GM18870 (cell line): ENCODE results near the gene PRR5L.

Experiments
- ATAC-seq: cut with Tn5 transposase; IDR thresholded peaks from one replicate; pipeline ENCODE4 v1.9.1; 2021; ENCODE audit warnings: moderate library complexity; ENCODE audit not compliant: unreplicated experiment

PRR5L gene

GRCh38 chr11:36431429-36432092 is 135.5 kb downstream of the PRR5L start:
- no peak for ATAC-seq

DNA sequence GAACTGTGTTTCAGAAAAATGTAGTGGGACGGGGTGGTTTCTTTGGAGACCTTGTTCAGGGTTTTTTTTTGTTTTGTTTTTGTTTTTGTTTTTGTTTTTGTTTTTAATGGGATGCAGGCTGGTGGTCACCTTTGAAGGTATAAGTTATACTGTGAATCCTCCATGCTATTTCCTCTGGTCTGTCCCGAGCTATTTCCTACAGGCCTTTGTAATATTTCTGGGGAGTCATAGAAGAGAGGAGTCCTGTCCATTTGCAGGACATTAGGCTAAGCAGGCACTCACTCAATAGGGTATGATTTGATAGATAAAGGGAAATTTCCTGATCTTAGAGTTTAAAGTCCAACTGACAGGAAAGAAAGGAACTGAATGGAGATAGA is 136.0 kb downstream of the PRR5L start:
- ATAC-seq = no peak

- no peak for ATAC-seq
Observed at GRCh38 chr11:36432738-36433137, 136.7 kb downstream of the PRR5L start.

DNA sequence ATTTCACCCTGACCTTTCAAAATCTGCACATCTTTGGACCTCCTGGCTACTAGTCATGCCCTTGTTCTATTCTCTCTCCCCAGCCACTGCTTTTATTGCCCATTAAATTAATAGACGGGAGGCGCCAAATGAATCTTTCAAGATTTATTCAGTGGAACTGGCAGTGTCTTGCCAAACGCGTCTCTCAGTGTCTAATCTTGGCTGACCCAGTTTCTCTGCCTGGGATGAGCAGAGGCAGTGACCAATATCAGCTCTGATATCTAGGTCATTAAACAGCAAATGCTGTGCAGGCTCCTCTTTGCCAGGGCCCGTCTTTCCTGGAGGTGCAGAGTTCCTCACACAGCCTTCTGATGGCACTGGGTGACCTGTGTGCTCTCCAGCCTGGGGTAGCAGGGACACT is 140.0 kb downstream of the PRR5L start:
- ATAC-seq = no peak

- ATAC-seq = no peak
Observed at GRCh38 chr11:36436589-36436988, 140.5 kb downstream of the PRR5L start.

DNA sequence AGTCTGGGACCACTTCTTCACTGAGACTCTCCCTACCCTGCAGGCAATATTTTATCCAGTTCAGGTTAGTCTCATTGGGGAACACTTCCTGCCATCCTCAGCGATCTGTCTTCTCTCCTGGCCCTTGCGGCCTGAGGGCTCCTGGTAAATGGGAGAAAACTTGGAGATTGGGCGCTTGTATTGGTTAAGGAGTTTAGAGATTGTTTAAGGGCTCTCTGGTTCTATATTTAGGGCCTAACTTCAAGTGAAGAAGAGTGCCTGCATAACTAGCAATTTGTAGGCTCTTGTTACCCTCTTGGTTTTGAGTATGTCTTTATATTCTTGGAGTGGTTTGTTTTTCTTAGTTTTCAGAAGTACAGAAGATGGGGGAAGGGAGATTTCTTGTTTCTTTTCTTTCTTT is 141.3 kb downstream of the PRR5L start:
- no peak for ATAC-seq

- no peak for ATAC-seq
Observed at GRCh38 chr11:36438126-36438525, 142.0 kb downstream of the PRR5L start.

DNA sequence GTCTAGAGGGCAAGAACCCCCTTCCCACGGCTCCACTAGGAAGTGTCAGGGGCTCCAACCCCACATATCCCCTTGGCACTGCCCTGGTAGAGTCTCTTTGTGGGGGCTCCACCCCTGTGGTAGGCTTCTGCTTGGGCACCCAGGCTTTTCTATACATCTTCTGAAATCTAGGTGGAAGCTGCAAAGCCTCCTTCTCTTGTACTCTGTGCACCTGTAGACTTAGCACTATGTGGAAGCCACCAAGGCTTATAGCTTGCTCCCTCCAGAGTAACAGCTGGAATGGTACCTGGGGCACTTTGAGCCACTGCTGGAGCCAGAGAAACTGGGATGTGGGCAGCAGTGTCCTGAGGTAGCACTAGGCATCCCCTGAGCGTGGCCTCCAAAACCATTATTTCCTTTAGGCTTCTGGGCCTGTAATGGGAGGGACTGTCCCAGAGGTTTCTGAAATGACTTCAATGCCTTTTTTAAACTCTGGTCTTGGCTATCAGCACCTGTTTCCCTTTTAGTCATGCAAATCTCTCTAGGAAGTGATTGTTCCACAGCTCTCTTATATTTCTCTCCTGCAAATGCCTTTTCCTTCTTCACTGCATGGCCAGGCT is 145.6 kb downstream of the PRR5L start:
- peak; percentile 98 for ATAC-seq

DNA sequence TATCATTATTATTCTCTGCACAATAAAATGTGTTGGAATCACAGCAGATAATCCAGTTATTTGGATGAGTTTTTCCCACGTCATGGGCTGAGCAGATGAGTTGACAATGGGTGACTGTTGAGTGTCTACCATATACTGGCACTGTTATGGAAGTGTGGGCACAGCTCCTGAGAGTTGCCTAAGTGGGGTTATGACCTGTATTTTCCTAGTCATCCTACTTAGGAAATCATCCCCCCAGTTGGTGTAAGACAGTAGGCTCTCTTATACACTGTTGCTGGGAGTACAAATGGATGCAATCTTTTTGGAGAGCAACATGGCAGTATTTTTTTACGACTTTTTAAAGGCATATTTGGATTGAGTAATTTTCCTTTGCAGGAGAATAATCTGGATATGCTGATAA is 147.6 kb downstream of the PRR5L start:
- ATAC-seq = no peak

DNA sequence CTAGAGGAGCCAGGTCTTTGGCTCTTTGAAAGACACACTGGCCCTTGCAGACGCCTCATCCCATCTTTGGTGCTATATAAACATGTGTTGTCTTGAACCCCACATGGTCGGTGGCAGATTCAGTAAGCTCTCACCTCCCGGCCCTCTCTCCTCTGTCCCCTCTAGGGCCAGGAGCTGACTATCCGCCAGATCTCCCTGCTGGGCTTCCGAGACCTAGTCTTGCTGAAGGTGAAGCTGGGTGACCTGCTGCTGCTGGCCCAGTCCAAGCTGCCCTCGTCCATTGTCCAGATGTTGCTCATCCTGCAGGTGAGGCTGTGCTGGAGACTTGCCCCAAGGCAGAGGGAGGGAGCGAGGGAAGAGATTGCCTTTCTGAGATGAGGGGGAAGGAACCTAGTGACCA is 150.0 kb downstream of the PRR5L start:
- ATAC-seq = no peak

DNA sequence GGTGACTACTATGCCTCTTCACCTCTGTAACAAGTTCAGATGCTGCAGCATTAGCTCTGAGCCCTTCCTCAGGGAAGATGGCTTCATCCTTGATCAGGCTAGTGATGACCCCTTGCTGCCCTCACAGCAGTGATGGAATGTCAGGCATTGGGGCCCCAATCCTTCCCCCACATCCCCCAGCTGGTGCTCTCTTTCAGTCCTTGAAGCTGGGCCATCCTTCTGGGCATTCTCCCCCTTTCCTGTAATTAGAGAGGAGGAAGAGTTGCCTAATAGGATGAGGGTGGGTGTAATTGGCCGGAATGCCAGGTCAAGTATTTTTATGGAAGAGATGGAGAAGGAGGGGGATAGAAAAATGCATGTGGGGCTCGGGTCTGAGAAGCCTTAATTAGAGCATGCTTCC is 151.4 kb downstream of the PRR5L start:
- ATAC-seq = no peak

GRCh38 chr11:36447947-36448346 is 151.9 kb downstream of the PRR5L start:
- no peak for ATAC-seq

GRCh38 chr11:36449561-36450096 is 153.5 kb downstream of the PRR5L start:
- ATAC-seq = no peak

- peak; percentile 59 for ATAC-seq
Observed at GRCh38 chr11:36450110-36450572, 154.1 kb downstream of the PRR5L start.

- no peak for ATAC-seq
Observed at GRCh38 chr11:36451045-36451444, 155.0 kb downstream of the PRR5L start.

DNA sequence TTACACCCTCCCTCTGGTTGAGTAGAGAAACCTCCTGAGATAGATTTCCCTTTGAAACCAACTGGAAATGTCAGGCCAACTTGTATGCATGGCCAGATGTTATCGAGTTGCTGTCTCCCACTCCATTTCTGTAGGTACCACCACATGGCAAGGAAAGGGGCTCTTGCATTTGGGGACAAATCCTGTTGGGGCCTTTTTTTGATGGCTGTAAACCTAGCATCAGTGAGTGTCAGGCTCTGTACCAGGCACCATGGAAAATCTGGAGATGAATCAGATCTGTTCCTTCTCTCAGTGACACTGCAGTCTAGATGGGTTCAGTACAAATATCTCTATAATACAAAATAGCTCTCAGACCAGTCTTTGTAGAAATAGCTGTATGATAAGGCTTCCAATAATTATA is 155.6 kb downstream of the PRR5L start:
- no peak for ATAC-seq

DNA sequence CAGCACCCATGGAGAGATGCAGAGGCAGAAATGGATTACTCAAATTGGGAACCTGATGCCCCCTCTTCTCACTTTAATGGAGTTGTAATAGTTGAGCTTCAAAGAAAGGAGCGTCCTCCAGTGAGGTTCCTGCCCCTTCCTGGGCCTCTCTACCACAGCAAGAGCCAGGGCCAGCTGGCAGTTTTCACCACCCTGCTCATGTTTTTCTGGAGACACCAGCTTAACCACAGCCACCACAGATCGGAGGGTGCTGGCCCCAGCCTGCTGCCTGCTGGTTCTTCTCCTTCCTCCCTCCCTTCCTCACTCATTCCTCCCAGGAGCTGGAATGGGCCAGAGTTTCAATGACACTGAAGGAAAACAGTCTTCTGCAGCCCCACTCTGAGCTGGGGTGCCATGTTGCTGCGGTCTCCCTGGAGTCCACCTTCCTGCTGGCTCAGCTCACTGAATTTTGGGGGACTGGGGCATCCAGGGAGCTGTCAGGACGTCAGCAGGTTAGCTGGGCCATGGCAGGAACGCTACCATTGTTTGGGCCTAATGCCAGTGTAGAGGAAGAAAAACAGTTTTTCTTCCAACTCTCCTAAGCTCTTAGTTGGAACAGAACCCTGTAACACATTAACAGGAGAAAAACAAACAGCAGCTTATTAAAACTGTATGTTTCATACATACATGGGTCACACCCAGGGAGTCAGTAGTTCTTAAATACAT is 156.3 kb downstream of the PRR5L start:
- ATAC-seq = no peak

GRCh38 chr11:36452961-36453360 is 156.9 kb downstream of the PRR5L start:
- no peak for ATAC-seq

DNA sequence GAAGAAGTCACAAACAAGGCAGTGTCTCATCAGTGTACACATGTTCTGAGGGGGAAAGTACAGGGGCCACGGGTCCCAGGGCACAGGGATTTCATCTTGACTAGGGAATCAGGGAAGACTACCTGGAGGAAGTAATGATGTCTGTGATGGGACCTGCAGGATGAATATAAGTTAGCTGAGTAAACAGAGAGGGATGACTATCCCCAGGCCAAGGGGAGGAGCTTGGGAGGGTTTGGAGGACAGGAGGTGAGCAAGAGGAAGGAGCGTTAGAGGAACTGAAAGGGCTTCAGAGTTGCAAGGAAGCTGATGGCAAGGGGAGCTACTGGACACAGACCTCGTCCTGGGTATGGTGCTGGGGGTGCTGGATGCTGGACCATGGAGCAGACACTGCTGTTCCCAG is 157.6 kb downstream of the PRR5L start:
- ATAC-seq = no peak

DNA sequence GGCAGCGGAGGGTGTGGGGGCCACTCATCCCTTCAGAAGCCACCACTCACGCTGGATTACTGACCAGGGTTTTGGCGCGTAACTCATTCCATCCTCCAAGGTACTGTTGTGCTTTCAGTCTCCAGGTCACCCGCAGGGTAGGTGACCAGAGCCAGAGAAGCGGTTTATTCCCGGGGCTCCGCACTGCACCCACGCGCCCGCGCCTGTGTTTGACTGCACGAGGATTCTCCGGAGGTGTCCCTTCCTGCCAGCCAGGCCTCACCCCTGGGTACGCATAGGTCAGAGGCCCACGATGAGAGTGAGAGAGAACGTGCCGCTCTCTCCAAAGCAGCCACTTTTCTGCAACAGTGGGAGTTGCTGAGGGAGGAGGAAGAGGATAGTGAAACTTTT is 158.5 kb downstream of the PRR5L start:
- no peak for ATAC-seq

DNA sequence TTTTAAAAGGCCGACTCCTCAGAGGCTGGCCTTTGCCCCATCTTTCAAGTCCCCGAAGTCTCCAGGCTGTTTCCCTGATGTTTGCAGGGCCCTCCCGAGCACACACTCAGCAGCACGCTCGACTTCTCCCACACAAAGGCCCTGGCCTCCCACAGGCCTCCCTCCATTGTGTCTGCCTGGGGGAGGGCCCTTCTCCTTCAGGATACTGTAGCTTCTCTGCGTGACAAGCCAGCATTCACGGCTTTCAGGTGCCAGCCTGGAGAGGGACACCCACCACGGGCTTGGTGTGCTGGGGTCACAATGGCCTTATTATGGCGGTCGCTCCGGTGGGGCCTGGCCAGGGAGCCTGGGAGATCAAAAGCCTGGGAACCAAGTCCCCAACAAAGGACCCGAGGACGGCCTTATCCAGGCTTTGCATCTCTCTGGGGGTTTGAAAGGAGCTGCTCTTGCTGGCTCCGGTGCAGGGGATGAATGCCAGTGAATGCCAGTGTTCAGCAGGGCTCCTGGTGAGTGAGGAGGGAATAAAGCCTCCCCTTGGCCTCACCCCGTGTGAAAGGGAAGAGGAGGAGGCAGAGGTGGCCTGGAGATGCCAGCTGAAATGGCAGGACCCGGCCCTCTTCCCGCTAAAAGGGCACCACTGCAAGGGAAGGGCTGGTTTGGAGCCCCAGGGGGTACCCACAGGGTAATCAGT is 159.0 kb downstream of the PRR5L start:
- ATAC-seq = no peak
